Adrenal gland (tissue), 5 donors: ENCODE measurements around the gene TFEB.

Source experiments
- CTCF ChIP-seq, 6 experiments: fragments of 450-650 bp in 4 of 6; fragments of 200-600 bp in 2 of 6; sonication (generic) in 1 of 6; IDR thresholded peaks; 1 replicate in 5 of 6; 2 replicates in 1 of 6; pipeline versions ENCODE4 v1.5.1 to v1.8.0; 2016 to 2021; ENCODE audit warnings: antibody characterized with exemption in 6 of 6, mild to moderate bottlenecking in 2 of 6, moderate library complexity in 1 of 6
- POLR2A ChIP-seq, 2 donors: fragments of 450-650 bp; IDR thresholded peaks; one replicate each; pipeline ENCODE4 v1.6.1; 2017; ENCODE audit warnings: antibody characterized with exemption in 2 of 2, mild to moderate bottlenecking in 2 of 2, moderate library complexity in 1 of 2
- donor health status: DM: no; HTN: no; CAD: no.

- no peak for TF ChIP-seq CTCF (IDR thresholded peaks at IDR 0.05)
- TF ChIP-seq POLR2A (IDR thresholded peaks at IDR 0.05) = no peak
Observed at GRCh38 chr6:41639809-41640371, 95.5 kb downstream of the TFEB start.
